HepG2 (cell line): Measurements from ENCODE around the gene TEX48. TPM values are rescaled to one million over a fixed set of nuclear protein-coding genes. Genes with fewer than 3 reads are reported as not detected.
A peak's percentile ranks its signal among the peaks of the same experiment; 100 is the strongest.

ENCODE experiments used
- ASH2L ChIP-seq: fragments of 300-600, 200-600 bp; sonication (generic); IDR thresholded peaks from 2 replicates; pipeline ENCODE4 v1.7.0; 2017; ENCODE audit warnings: low read depth, mild to moderate bottlenecking, moderate library complexity, mixed read lengths, low read length; ENCODE audit not compliant: insufficient read length
- ATF7 ChIP-seq, 2 experiments: fragments of 450-650 bp in 1 of 2; sonication (generic) in 1 of 2; formaldehyde crosslinking in 1 of 2; IDR thresholded peaks; 2 replicates each; pipeline versions ENCODE4 v1.4.0 to v1.6.1; 2016 to 2020; ENCODE audit warnings: antibody characterized with exemption in 1 of 2, mild to moderate bottlenecking in 1 of 2, missing genetic modification reagents in 1 of 2
- ELF3 ChIP-seq: IDR thresholded peaks from 2 replicates; pipeline ENCODE4 v1.6.1; 2016; ENCODE audit warnings: missing genetic modification reagents, missing compliant biosample characterization
- ERF ChIP-seq: IDR thresholded peaks from 2 replicates; pipeline ENCODE4 v1.6.1; 2018; ENCODE audit warnings: missing biosample characterization, missing genetic modification reagents
- NCOA1 ChIP-seq: sonication (generic); formaldehyde crosslinking; IDR thresholded peaks from 2 replicates; pipeline ENCODE4 v1.9.0; 2021; ENCODE audit warnings: missing genetic modification reagents
- SRF ChIP-seq: IDR thresholded peaks from 2 replicates; pipeline ENCODE4 v1.6.1; 2011; ENCODE audit warnings: mild to moderate bottlenecking, low read depth, low read length, moderate library complexity
- TBX2 ChIP-seq: sonication (generic); formaldehyde crosslinking; IDR thresholded peaks from 2 replicates; pipeline ENCODE4 v1.5.0; 2020; ENCODE audit warnings: missing genetic modification reagents, mild to moderate bottlenecking, borderline replicate concordance
- ZNF567 ChIP-seq: sonication (generic); formaldehyde crosslinking; IDR thresholded peaks from 2 replicates; pipeline ENCODE4 v1.8.1; 2023; ENCODE audit warnings: mild to moderate bottlenecking, missing genetic modification reagents, borderline replicate concordance
- ZNF747 ChIP-seq: sonication (generic); formaldehyde crosslinking; IDR thresholded peaks from 2 replicates; pipeline ENCODE4 v1.8.1; 2023; ENCODE audit warnings: missing genetic modification reagents, mild to moderate bottlenecking, borderline replicate concordance
- polyA plus RNA-seq, 8 experiments: library from polyadenylated mRNA; depleted of rRNA in 3 of 8; stranded (reverse) in 7 of 8; unstranded in 1 of 8; fragments of >200 nt; fragmentation: Illumina TruSeq in 4 of 8; extraction: Trizol in 4 of 8; gene quantifications; 2 replicates each; pipeline versions ENCODE4 v1.2.1 to v1.2.3, GENCODE V29; 2011 to 2016; ENCODE audit warnings: low read depth in 4 of 8, missing spikeins in 1 of 8, mixed read lengths in 1 of 8; ENCODE audit not compliant: insufficient read depth in 1 of 8
- total RNA-seq, 5 experiments: library from RNA; depleted of rRNA; stranded (reverse); fragments of >200 nt; fragmentation: Illumina TruSeq; extraction: Trizol; gene quantifications; 2 replicates each; pipeline ENCODE4 v1.2.3, GENCODE V29; 2016; ENCODE audit warnings: low read depth in 1 of 5
- TF ChIP-seq, protein P1 (sequence below): sonication (generic); formaldehyde crosslinking; conservative IDR thresholded peaks from 2 replicates; pipeline ENCODE4 v1.8.0; 2022; ENCODE audit warnings: mild to moderate bottlenecking, moderate library complexity, missing genetic modification reagents
- TF ChIP-seq, protein P2 (sequence below): sonication (generic); formaldehyde crosslinking; IDR thresholded peaks from 2 replicates; pipeline ENCODE4 v1.9.0; 2022; ENCODE audit warnings: low read depth, missing genetic modification reagents
- TF ChIP-seq, protein P3 (sequence below): sonication (generic); formaldehyde crosslinking; IDR thresholded peaks from 2 replicates; pipeline ENCODE4 v1.4.0; 2020; ENCODE audit warnings: mild to moderate bottlenecking, missing genetic modification reagents
- TF ChIP-seq, protein P4 (sequence below): sonication (generic); formaldehyde crosslinking; IDR thresholded peaks from 2 replicates; pipeline ENCODE4 v1.4.0; 2020; ENCODE audit warnings: missing genetic modification reagents
- TF ChIP-seq, protein P5 (sequence below): sonication (generic); formaldehyde crosslinking; IDR thresholded peaks from 2 replicates; pipeline ENCODE4 v1.8.0; 2022; ENCODE audit warnings: missing genetic modification reagents, mild to moderate bottlenecking, moderate library complexity, borderline replicate concordance
- TF ChIP-seq, protein P6 (sequence below): IDR thresholded peaks from 2 replicates; pipeline ENCODE4 v1.6.1; 2016; ENCODE audit warnings: low read depth, control low read depth

TEX48 gene
- total and polyA plus RNA-seq, 2 of the 13 experiments (the other 11 are each of a cell fraction or from before 2014, with no cell fraction given), result not detected

DNA sequence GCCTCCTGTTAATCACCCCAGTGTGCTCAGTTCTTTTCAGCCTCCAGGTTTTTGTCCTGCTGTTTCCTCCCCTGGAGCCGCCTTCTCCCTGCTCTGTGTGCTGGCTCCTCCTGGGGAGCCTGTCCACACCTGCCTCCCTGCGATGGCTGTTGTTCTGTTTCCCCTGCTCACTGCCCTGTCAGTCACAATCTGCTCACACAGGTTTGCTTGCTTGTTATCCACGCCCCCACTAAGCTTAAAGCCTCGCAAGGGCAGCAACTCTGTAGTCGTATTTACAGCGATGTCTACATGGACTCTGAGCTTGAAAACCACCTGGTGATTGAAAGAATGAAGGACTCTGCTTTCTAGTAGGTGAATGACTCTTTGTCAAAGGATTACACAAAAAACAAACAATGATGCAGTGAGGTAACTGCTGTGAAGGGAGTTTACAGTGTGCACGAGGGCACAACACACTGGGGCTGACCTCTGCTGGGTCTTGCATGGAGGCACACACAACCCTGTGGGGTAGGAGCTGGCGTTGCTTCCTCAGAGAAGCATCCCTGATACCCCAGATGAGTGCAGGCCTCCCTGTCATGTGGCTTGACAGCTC lies 39.6 kb upstream of the TEX48 start (continued):
- TF ChIP-seq, protein P1, sequence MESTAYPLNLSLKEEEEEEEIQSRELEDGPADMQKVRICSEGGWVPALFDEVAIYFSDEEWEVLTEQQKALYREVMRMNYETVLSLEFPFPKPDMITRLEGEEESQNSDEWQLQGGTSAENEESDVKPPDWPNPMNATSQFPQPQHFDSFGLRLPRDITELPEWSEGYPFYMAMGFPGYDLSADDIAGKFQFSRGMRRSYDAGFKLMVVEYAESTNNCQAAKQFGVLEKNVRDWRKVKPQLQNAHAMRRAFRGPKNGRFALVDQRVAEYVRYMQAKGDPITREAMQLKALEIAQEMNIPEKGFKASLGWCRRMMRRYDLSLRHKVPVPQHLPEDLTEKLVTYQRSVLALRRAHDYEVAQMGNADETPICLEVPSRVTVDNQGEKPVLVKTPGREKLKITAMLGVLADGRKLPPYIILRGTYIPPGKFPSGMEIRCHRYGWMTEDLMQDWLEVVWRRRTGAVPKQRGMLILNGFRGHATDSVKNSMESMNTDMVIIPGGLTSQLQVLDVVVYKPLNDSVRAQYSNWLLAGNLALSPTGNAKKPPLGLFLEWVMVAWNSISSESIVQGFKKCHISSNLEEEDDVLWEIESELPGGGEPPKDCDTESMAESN (CRISPR knock-in tag), result 0 out of 2 replicates have a peak, but pooled peaks have one; percentile 37
- TF ChIP-seq NCOA1 (CRISPR knock-in tag) (peak; percentile 68; the same call in 1 of the 2 replicates), SRF (peak; percentile 32; the same call in 1 of the 2 replicates), ZNF747 (CRISPR knock-in tag) (peak; percentile 90; the same call in 1 of the 2 replicates), ELF3 (CRISPR knock-in tag) (peak; percentile 84), ZNF567 (CRISPR knock-in tag) (no peak), ERF (CRISPR knock-in tag) (peak; percentile 84), ASH2L (peak; percentile 77), ATF7 (IDR thresholded peaks at IDR 0.05) (peak; percentile 78), ATF7 (CRISPR knock-in tag; IDR thresholded peaks at IDR 0.05) (peak; percentile 97), TBX2 (CRISPR knock-in tag) (peak; percentile 97)
- TF ChIP-seq, protein P2, sequence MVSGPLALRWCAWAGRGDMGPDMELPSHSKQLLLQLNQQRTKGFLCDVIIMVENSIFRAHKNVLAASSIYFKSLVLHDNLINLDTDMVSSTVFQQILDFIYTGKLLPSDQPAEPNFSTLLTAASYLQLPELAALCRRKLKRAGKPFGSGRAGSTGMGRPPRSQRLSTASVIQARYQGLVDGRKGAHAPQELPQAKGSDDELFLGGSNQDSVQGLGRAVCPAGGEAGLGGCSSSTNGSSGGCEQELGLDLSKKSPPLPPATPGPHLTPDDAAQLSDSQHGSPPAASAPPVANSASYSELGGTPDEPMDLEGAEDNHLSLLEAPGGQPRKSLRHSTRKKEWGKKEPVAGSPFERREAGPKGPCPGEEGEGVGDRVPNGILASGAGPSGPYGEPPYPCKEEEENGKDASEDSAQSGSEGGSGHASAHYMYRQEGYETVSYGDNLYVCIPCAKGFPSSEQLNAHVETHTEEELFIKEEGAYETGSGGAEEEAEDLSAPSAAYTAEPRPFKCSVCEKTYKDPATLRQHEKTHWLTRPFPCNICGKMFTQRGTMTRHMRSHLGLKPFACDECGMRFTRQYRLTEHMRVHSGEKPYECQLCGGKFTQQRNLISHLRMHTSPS (CRISPR knock-in tag), result peak; percentile 67
- TF ChIP-seq, protein P3, sequence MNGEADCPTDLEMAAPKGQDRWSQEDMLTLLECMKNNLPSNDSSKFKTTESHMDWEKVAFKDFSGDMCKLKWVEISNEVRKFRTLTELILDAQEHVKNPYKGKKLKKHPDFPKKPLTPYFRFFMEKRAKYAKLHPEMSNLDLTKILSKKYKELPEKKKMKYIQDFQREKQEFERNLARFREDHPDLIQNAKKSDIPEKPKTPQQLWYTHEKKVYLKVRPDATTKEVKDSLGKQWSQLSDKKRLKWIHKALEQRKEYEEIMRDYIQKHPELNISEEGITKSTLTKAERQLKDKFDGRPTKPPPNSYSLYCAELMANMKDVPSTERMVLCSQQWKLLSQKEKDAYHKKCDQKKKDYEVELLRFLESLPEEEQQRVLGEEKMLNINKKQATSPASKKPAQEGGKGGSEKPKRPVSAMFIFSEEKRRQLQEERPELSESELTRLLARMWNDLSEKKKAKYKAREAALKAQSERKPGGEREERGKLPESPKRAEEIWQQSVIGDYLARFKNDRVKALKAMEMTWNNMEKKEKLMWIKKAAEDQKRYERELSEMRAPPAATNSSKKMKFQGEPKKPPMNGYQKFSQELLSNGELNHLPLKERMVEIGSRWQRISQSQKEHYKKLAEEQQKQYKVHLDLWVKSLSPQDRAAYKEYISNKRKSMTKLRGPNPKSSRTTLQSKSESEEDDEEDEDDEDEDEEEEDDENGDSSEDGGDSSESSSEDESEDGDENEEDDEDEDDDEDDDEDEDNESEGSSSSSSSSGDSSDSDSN (CRISPR knock-in tag), result peak; percentile 52; the same call in 1 of the 2 replicates
- TF ChIP-seq, protein P4, sequence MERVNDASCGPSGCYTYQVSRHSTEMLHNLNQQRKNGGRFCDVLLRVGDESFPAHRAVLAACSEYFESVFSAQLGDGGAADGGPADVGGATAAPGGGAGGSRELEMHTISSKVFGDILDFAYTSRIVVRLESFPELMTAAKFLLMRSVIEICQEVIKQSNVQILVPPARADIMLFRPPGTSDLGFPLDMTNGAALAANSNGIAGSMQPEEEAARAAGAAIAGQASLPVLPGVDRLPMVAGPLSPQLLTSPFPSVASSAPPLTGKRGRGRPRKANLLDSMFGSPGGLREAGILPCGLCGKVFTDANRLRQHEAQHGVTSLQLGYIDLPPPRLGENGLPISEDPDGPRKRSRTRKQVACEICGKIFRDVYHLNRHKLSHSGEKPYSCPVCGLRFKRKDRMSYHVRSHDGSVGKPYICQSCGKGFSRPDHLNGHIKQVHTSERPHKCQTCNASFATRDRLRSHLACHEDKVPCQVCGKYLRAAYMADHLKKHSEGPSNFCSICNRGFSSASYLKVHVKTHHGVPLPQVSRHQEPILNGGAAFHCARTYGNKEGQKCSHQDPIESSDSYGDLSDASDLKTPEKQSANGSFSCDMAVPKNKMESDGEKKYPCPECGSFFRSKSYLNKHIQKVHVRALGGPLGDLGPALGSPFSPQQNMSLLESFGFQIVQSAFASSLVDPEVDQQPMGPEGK (CRISPR knock-in tag), result peak; percentile 86
- TF ChIP-seq, protein P5, sequence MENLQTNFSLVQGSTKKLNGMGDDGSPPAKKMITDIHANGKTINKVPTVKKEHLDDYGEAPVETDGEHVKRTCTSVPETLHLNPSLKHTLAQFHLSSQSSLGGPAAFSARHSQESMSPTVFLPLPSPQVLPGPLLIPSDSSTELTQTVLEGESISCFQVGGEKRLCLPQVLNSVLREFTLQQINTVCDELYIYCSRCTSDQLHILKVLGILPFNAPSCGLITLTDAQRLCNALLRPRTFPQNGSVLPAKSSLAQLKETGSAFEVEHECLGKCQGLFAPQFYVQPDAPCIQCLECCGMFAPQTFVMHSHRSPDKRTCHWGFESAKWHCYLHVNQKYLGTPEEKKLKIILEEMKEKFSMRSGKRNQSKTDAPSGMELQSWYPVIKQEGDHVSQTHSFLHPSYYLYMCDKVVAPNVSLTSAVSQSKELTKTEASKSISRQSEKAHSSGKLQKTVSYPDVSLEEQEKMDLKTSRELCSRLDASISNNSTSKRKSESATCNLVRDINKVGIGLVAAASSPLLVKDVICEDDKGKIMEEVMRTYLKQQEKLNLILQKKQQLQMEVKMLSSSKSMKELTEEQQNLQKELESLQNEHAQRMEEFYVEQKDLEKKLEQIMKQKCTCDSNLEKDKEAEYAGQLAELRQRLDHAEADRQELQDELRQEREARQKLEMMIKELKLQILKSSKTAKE (CRISPR knock-in tag), result peak; percentile 81
- TF ChIP-seq, protein P6, sequence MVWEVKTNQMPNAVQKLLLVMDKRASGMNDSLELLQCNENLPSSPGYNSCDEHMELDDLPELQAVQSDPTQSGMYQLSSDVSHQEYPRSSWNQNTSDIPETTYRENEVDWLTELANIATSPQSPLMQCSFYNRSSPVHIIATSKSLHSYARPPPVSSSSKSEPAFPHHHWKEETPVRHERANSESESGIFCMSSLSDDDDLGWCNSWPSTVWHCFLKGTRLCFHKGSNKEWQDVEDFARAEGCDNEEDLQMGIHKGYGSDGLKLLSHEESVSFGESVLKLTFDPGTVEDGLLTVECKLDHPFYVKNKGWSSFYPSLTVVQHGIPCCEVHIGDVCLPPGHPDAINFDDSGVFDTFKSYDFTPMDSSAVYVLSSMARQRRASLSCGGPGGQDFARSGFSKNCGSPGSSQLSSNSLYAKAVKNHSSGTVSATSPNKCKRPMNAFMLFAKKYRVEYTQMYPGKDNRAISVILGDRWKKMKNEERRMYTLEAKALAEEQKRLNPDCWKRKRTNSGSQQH, result peak; percentile 81
